ENCODE results near the gene ACAA2.
"Not testable (repeated sequence)": the region's sequence is repeated elsewhere in the genome, so short reads cannot be mapped to it uniquely, and the experiment has no call there.

Gene ACAA2

GRCh38 chr18:49843778-49844625 is 30.7 kb upstream of the ACAA2 start:
- no peak for DNase-seq

GRCh38 chr18:49843131-49843530 is 29.8 kb upstream of the ACAA2 start:
- no peak for DNase-seq

- DNase-seq, result no peak
Observed at GRCh38 chr18:49842656-49843055, 29.3 kb upstream of the ACAA2 start.

GRCh38 chr18:49841236-49842217 is 28.2 kb upstream of the ACAA2 start:
- no peak for DNase-seq

- no peak for DNase-seq
Observed at GRCh38 chr18:49839012-49839411, 25.7 kb upstream of the ACAA2 start.

- DNase-seq, result no peak
Observed at GRCh38 chr18:49838381-49838780, 25.0 kb upstream of the ACAA2 start.

- DNase-seq, result no peak
Observed at GRCh38 chr18:49837889-49838288, 24.6 kb upstream of the ACAA2 start.

- not testable (repeated sequence) for DNase-seq
Observed at GRCh38 chr18:49837316-49837835, 24.0 kb upstream of the ACAA2 start.

- no peak for DNase-seq
Observed at GRCh38 chr18:49835405-49835804, 22.1 kb upstream of the ACAA2 start.

- no peak for DNase-seq
Observed at GRCh38 chr18:49834258-49834657, 20.9 kb upstream of the ACAA2 start.

GRCh38 chr18:49833814-49834213 is 20.5 kb upstream of the ACAA2 start:
- DNase-seq, result no peak

GRCh38 chr18:49832221-49832647 is 18.9 kb upstream of the ACAA2 start:
- no peak for DNase-seq

GRCh38 chr18:49827996-49828395 is 14.7 kb upstream of the ACAA2 start:
- no peak for DNase-seq

GRCh38 chr18:49819823-49820671 is 6.7 kb upstream of the ACAA2 start:
- DNase-seq, result peak; percentile 94

GRCh38 chr18:49819071-49819662 is 5.8 kb upstream of the ACAA2 start:
- DNase-seq, result no peak

- no peak for DNase-seq
Observed at GRCh38 chr18:49817947-49818346, 4.6 kb upstream of the ACAA2 start.

GRCh38 chr18:49815927-49816326 is 2.6 kb upstream of the ACAA2 start:
- no peak for DNase-seq

GRCh38 chr18:49814147-49814499 is 790 bp upstream of the ACAA2 start:
- DNase-seq, result peak; percentile 83

- peak; percentile 73 for DNase-seq
Observed at GRCh38 chr18:49813069-49813318, 339 bp downstream of the ACAA2 start.

- DNase-seq, result peak; percentile 73
Observed at GRCh38 chr18:49812286-49813068, 856 bp downstream of the ACAA2 start.

GRCh38 chr18:49811151-49811938 is 2.0 kb downstream of the ACAA2 start:
- peak; percentile 74 for DNase-seq
